Stimulated activated CD8-positive, alpha-beta memory T cell treated with anti-CD3 and anti-CD28 coated beads, Interleukin-15, amount 100 ng/mL, for 4 hours (primary cell): ENCODE results near the gene FOXP4.

Experiments
- DNase-seq, 2 donors: peaks; one replicate each; pipeline ENCODE4 v3.0.0-alpha.2; 2020; ENCODE audit warnings: low read depth in 2 of 2

The FOXP4 gene

DNA sequence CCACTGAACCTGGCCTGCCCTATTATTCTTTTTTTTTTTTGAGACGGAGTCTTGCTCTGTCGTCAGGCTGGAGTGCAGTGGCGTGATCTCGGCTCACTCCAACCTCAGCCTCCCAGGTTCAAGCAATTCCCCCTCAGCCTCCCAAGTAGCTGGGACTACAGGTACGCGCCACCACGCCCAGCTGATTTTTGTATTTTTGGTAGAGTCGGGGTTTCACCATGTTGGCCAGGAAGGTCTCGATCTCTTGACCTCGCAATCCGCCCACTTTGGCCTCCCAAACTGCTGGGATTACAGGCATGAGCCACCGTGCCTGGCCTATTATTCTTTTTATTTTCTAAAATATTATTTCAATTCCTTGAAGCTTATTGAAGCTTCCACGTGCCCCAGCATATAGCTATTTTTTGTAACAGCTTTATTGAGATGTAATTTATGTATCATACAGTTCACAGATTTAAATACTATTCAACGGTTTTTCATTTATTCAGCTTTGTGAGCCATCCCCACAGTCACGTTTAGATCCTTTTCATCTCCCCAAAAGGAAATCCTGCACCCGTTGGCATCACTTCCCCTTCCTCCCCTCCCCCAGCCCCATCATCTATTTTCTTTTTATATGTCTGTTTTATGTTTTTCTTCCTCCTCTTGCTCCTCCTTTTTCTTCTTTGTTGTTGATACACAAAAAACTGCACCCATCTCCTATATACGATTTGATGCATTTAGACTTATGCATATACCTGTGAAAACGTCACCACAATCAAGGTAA lies 78.6 kb downstream of the FOXP4 start:
- no peak for DNase-seq

GRCh38 chr6:41625442-41625841 lies 79.3 kb downstream of the FOXP4 start:
- no peak for DNase-seq

DNA sequence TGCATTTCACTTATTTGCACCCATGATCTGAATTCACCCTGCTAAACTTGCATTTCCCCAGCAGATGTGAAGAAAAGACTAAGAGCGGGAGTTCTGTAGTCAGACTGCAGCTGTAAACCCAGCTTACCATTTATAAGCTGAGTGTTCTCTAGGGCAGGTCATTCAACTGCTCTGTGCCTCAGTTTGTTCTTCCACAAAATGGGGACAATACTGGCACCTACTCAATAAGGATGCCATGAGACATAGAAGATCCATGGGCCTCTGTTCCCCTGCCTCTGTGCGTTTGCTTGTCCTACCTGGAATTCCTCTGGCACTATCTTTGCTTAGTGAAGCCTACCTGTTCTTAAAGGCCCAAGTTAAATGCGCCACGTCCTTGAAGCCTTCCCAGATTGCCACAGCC lies 79.8 kb downstream of the FOXP4 start:
- DNase-seq = no peak

DNA sequence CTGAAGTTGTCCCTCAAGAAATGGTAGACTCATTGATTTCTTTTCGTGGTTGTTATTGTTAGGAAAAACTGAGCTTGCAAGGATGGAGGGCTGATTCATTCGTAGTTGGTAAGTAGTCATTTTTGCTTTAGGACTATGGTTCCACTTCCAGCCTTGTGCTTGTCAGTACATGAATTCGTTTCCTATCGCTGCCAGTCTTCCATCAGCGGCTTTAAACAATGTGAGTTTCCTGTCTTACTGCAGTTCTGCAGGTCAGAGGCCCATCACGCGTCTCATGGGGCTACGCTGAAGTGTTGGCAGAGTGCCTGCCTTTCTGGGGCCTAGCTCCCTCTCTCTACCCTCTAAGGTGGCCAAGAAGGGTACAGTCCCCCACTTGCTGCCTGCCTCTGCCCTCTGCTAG lies 80.7 kb downstream of the FOXP4 start:
- DNase-seq = no peak

DNA sequence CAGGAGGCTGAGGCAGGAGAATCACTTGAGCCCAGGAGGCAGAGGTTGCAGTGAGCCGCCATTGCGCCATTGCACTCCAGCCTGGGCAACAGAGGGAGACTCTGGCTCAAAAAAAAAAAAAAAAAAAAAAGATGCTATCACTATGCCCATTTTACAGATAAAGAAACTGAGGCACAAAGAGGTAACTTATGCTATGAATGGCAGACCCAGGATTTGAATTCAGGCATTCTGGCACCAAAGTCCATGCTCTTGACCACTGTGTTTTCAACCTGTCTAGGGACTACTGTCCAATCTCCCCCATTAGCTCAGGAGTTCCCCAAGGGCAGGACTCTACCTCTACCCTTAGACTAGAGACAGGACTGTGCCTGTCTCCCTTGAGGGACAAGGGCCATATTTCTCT lies 82.9 kb downstream of the FOXP4 start:
- no peak for DNase-seq

- DNase-seq = no peak
Observed at GRCh38 chr6:41630069-41630468, 83.9 kb downstream of the FOXP4 start.

- no peak for DNase-seq
Observed at GRCh38 chr6:41630946-41631345, 84.8 kb downstream of the FOXP4 start.

GRCh38 chr6:41633056-41633634 lies 87.0 kb downstream of the FOXP4 start:
- DNase-seq = no peak

- DNase-seq = no peak
Observed at GRCh38 chr6:41634657-41635056, 88.5 kb downstream of the FOXP4 start.

GRCh38 chr6:41635365-41635764 lies 89.2 kb downstream of the FOXP4 start:
- no peak for DNase-seq

DNA sequence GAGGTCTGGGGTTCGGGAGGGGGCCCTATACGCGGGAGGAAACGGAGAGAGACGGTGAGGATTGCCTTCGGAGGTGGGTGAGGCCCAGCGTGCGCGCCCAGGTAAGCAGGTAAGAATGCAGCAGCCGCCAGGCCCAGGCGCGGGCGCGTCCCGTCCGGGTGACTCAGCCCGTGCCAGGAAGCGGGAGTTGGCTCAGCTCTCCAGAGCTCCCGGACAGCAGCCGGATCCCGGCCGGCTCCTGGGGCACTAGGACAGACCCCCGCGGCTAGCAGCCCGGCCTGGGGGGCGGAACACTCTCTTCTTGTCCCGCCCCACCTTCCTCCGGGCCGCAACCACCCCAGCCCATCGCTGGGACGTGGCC lies 90.6 kb downstream of the FOXP4 start:
- DNase-seq = no peak

DNA sequence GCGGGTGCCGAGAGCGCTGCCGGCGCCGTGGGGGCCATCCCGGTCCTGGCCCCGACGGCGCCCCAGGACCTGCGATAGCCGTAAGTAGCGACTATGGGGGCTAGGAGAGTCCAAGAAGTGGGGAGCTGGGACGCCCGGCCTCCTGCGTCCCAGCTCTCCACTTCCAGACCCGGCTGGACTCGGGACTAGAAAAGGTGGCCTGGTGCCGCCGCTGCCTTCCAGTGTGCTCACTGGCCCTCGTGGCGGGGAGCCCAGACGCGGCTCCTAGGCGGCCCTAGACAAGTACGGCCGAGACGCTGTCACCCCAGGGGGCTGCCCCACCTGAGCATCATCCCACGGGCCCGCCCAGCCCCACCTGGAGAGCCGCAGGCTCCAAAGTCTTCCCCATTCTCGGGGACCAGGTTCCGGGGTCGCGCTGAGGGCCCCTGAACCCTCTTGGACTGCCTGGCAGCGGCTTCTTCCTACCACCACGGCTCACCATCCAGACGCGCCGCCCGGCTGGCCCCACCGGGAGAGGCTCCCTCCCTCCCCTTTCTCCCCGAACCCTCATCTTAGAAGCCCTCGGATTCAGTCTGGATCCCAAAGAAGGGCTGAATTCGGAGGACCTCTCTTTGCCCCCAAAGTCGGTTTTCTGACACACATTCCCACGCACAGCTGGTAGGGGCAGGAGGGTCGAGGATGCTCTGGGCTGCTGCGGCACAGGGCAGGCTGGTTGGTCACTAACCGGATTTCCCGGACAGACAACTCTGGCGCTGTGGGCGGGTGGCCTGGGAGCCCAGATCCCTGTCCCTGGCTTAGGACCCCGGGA lies 91.2 kb downstream of the FOXP4 start:
- no peak for DNase-seq

DNA sequence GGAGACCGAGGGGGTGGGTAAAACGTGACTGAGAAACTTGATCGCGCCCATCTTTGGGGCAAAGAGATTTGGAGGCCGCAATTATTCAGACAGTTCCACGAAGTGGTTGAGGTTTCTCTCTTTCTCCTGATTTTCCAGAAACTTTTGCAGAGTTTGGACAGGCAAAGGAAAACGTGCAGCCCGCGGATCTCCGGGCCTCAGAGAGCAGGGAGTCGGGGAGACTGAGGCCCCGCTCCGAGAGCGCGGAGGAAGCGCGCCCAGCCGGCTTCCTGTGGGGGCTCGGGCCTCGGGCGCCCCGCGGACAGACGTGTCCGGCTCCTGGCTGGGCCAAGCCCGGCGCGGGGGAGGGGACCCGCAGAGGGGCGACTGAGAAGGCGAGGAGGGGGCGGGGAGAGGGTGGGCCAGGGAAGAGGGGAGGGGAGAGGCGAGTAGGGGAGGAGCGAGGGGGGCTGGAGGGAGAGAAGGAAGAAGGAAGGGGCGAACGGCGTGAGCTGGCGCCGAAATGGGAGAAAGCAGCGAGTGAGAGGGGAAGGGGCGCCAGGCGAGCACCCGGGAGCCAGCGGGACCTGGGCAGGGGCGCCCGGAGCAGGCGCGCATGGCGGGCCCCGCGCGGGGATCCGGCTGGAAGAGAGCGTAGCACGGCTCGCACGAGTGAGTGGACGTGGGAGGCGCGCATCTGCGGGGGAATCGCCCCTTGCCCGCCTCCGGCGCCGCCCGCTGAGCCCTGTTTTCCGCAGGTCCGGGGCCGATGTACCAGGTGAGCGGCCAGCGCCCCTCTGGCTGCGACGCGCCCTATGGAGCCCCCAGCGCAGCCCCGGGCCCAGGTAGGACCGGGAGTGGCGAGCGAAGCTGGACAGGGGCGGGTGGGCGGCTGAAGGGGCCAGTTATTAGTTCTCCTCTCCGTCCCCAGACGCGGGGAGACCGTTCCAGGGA lies 92.1 kb downstream of the FOXP4 start, which contains the start of gene MDFI:
Gene MDFI (plus strand): TSS at position 467 of the 933 bp plus-strand sequence. CDS start 282 bp downstream, at position 749.
- DNase-seq = no peak

DNA sequence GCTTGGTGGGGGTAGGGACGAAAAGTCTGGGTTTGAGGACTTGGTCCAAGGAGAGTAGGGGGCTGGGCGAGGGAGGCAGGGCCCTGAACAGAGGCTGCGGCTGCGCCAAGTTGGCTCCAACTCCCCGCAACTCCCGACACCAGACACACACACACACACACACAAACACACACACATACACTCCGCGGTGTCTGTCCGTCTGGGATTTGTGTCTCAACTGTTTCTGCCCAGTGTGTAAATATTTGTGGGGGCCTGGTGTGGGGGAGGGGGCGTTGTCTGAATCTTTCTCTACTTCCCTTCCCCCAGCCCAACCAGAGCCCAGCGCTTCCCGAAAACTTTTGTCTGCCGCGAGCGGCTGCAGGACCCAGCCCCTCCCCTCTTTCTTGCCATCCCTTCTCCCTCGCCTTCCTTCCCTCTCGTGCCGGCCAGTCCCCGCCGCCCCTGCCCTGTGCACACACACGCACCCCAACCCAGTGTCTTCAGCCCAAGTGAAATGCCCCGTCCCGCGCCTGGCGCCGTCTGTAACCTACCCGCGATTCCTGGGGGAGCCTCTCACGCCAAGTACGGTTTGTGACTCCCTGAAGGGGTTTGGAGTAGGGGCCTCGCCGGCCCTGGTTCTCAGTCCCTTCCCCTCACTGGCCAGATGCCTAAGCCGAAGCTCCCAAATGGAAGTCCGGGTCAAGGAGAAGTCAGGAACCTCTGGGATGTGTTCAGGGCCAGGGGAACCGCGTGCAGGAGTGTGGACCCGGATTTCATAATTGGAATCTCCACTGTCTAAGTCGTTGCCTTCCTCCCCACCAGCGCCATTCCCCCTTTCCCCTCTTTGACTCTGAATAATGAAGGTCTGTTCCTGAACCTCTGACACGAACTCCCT lies 93.0 kb downstream of the FOXP4 start:
- no peak for DNase-seq

GRCh38 chr6:41639809-41640371 lies 93.7 kb downstream of the FOXP4 start:
- no peak for DNase-seq

DNA sequence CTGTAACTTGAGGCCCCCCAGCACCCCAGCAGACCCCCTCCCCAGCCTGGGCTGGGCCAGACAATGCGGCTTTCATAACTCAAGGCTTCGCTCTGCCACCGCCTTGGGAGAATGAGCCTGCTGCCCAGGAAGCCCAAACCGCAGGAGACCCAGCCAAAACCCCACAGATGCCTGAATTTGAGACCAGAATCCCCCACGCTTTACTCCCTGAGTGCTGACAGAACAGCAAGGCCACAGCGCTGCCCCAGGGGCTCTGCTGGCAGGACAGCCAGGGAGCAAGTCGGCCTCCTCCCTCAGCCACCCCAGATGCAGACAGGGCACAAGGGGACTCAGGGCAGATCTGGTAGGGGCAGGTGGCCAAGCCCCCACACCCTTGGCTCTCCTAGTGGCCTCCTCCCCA lies 94.2 kb downstream of the FOXP4 start:
- no peak for DNase-seq

GRCh38 chr6:41641352-41641925 lies 95.3 kb downstream of the FOXP4 start:
- DNase-seq = no peak

- no peak for DNase-seq
Observed at GRCh38 chr6:41642090-41642959, 96.1 kb downstream of the FOXP4 start.
